OCI-M1 (cell line): Measurements from ENCODE around the gene DOCK3.
"Not testable (repeated sequence)": the region's sequence is repeated elsewhere in the genome, so short reads cannot be mapped to it uniquely, and the experiment has no call there.

Source experiments
- DNase-seq: peaks from one replicate; lab custom pipeline; 2025; lab: John Stamatoyannopoulos, UW

DOCK3 gene

GRCh38 chr3:51221959-51222358, 547.2 kb downstream of the DOCK3 start:
- DNase-seq: no peak

GRCh38 chr3:51224283-51224682, 549.6 kb downstream of the DOCK3 start:
- no peak for DNase-seq

GRCh38 chr3:51224843-51225242, 550.1 kb downstream of the DOCK3 start:
- DNase-seq: no peak

GRCh38 chr3:51242939-51243338, 568.2 kb downstream of the DOCK3 start:
- DNase-seq: no peak

GRCh38 chr3:51243924-51244323, 569.2 kb downstream of the DOCK3 start:
- peak; percentile 32 for DNase-seq

- no peak for DNase-seq
These were observed 571.1 kb downstream of the DOCK3 start for GRCh38 chr3:51245867-51246266.

- DNase-seq: no peak
These were observed 583.1 kb downstream of the DOCK3 start for GRCh38 chr3:51257870-51258269.

GRCh38 chr3:51264166-51264565, 589.4 kb downstream of the DOCK3 start:
- DNase-seq: not testable (repeated sequence)

GRCh38 chr3:51268132-51268531, 593.4 kb downstream of the DOCK3 start:
- DNase-seq: no peak

GRCh38 chr3:51269466-51269865, 594.7 kb downstream of the DOCK3 start:
- DNase-seq: no peak

GRCh38 chr3:51270559-51270958, 595.8 kb downstream of the DOCK3 start:
- no peak for DNase-seq

GRCh38 chr3:51271172-51271571, 596.4 kb downstream of the DOCK3 start:
- no peak for DNase-seq

GRCh38 chr3:51274052-51274451, 599.3 kb downstream of the DOCK3 start:
- DNase-seq: no peak

- no peak for DNase-seq
These were observed 600.5 kb downstream of the DOCK3 start for GRCh38 chr3:51275111-51275805.

- no peak for DNase-seq
These were observed 601.3 kb downstream of the DOCK3 start for GRCh38 chr3:51276046-51276445.

- no peak for DNase-seq
These were observed 604.7 kb downstream of the DOCK3 start for GRCh38 chr3:51279448-51279847.

GRCh38 chr3:51280176-51280575, 605.4 kb downstream of the DOCK3 start:
- DNase-seq: no peak

- DNase-seq: no peak
These were observed 608.2 kb downstream of the DOCK3 start for GRCh38 chr3:51282931-51283330.

GRCh38 chr3:51283421-51283820, 608.7 kb downstream of the DOCK3 start:
- no peak for DNase-seq

- DNase-seq: no peak
These were observed 620.9 kb downstream of the DOCK3 start for GRCh38 chr3:51295625-51296024.

GRCh38 chr3:51297333-51297732, 622.6 kb downstream of the DOCK3 start:
- no peak for DNase-seq

GRCh38 chr3:51304230-51304629, 629.5 kb downstream of the DOCK3 start:
- DNase-seq: no peak

GRCh38 chr3:51306093-51306492, 631.4 kb downstream of the DOCK3 start:
- no peak for DNase-seq

GRCh38 chr3:51307458-51307857, 632.7 kb downstream of the DOCK3 start:
- no peak for DNase-seq
